Upper lobe of left lung (tissue), 6 donors: ENCODE measurements around the gene PTPN13. TPM values are rescaled to one million over a fixed set of nuclear protein-coding genes. Genes with fewer than 3 reads are reported as not detected.
A peak's percentile ranks its signal among the peaks of the same experiment; 100 is the strongest.
"Not testable (repeated sequence)": the region's sequence is repeated elsewhere in the genome, so short reads cannot be mapped to it uniquely, and the experiment has no call there.

Experiments
- ATAC-seq, 2 donors: fragments of 200-7000 bp; cut with Tn5 transposase; one replicate each; pipeline ENCODE4 v1.9.1; 2022; ENCODE audit warnings: mild to moderate bottlenecking in 2 of 2, moderate library complexity in 2 of 2; ENCODE audit not compliant: low FRiP score in 2 of 2
- DNase-seq, 2 donors: peaks; one replicate each; pipeline ENCODE4 v3.0.0-alpha.2; 2019 to 2020
- H3K27ac ChIP-seq, 4 donors: fragments of 200-600 bp; sonication (generic); one replicate each; pipeline ENCODE4 v1.5.1; 2016 to 2019
- H3K27me3 ChIP-seq, 4 donors: fragments of 200-600 bp; sonication (generic); one replicate each; pipeline ENCODE4 v1.5.1; 2017 to 2019
- H3K36me3 ChIP-seq, 4 donors: fragments of 200-600 bp; sonication (generic); one replicate each; pipeline ENCODE4 v1.5.1; 2016 to 2019
- H3K4me1 ChIP-seq, 4 donors: fragments of 200-600 bp; sonication (generic); one replicate each; pipeline ENCODE4 v1.5.1; 2018 to 2019
- H3K4me3 ChIP-seq, 4 donors: fragments of 200-600 bp; sonication (generic); one replicate each; pipeline ENCODE4 v1.5.1; 2017 to 2019; ENCODE audit warnings: mild to moderate bottlenecking in 2 of 4, moderate library complexity in 1 of 4
- H3K9me3 ChIP-seq, 4 donors: fragments of 200-600 bp; sonication (generic); one replicate each; pipeline ENCODE4 v1.5.1; 2018 to 2019
- CTCF ChIP-seq, 6 experiments: fragments of 450-650 bp in 4 of 6; fragments of 200-600 bp in 2 of 6; sonication (generic) in 2 of 6; IDR thresholded peaks; one replicate each; pipeline ENCODE4 v1.5.1; 2016 to 2019; ENCODE audit warnings: antibody characterized with exemption in 6 of 6
- EP300 ChIP-seq, 4 donors: sonication (generic); formaldehyde crosslinking; IDR thresholded peaks; one replicate each; pipeline ENCODE4 v1.5.1; 2017; ENCODE audit warnings: antibody characterized with exemption in 4 of 4, control low read depth in 2 of 4
- POLR2A ChIP-seq, 4 donors: fragments of 450-650 bp; IDR thresholded peaks; one replicate each; pipeline ENCODE4 v1.5.1; 2016 to 2017; ENCODE audit warnings: antibody characterized with exemption in 4 of 4, mild to moderate bottlenecking in 2 of 4
- POLR2AphosphoS5 ChIP-seq, 2 donors: sonication (generic); formaldehyde crosslinking; IDR thresholded peaks; one replicate each; pipeline ENCODE4 v1.5.1; 2017; ENCODE audit warnings: antibody characterized with exemption in 2 of 2
- WGBS, 2 donors: methylation state at CpG; one replicate each; pipeline ENCODE4 v1.1.5; 2017 to 2018; 5-methylcytosine and 5-hydroxymethylcytosine counted together
- total RNA-seq, 6 donors: library from RNA; depleted of rRNA in 4 of 6; stranded (reverse); fragments of >200 nt in 4 of 6; gene quantifications; one replicate each; pipeline versions ENCODE4 v1.1.0 to v1.2.1, GENCODE V29; 2016 to 2021
- donor health status: DM: no; HTN: no; CAD: no; lungs with moderate emphysema.
- donor health status: DM: no; HTN: yes; CAD: no; lungs with severe emphysema.

The PTPN13 gene
- total RNA-seq, 6 donors from 2014 or later, result 50.1 to 163 (median 96.7) TPM

GRCh38 chr4:86704601-86705000 is 110.5 kb downstream of the PTPN13 start:
- no peaks in the 10 kb centered on the region for H3K27me3 ChIP-seq
- H3K9me3 ChIP-seq, result no peaks in the 10 kb centered on the region
- peaks cover 0 to 5% (median 1%) of the 10 kb centered on the region in 4 donors for H3K4me1 ChIP-seq
- no peak overlapping the region for H3K4me3 ChIP-seq
- TF ChIP-seq CTCF (IDR thresholded peaks at IDR 0.05) (no peak), POLR2AphosphoS5 (IDR thresholded peaks at IDR 0.05) (no peak), POLR2A (IDR thresholded peaks at IDR 0.05) (no peak), EP300 (IDR thresholded peaks at IDR 0.05) (no peak)
- no peaks in the 10 kb centered on the region for H3K36me3 ChIP-seq
- WGBS, 2 donors, result 91 to 92% methylated on average over 3 of the region's 3 CpGs
- no peak for ATAC-seq
- no peak for DNase-seq
- no peak overlapping the region for H3K27ac ChIP-seq

- no peaks in the 10 kb centered on the region for H3K27me3 ChIP-seq
- WGBS, 2 donors, result 61% methylated on average over 2 of the region's 2 CpGs
- H3K36me3 ChIP-seq, result no peaks in the 10 kb centered on the region
- H3K9me3 ChIP-seq, result no peaks in the 10 kb centered on the region
- H3K4me1 ChIP-seq, result peaks cover 0 to 5% (median 1%) of the 10 kb centered on the region in 4 donors
- DNase-seq (no peak), ATAC-seq (peak in 1 of 2 donors; percentile 89)
- no peak overlapping the region for H3K27ac ChIP-seq
- TF ChIP-seq POLR2A (IDR thresholded peaks at IDR 0.05) (no peak), EP300 (IDR thresholded peaks at IDR 0.05) (no peak), POLR2AphosphoS5 (IDR thresholded peaks at IDR 0.05) (no peak), CTCF (IDR thresholded peaks at IDR 0.05) (no peak)
- H3K4me3 ChIP-seq, result no peak overlapping the region
These were observed 112.9 kb downstream of the PTPN13 start for GRCh38 chr4:86706923-86707597.

DNA sequence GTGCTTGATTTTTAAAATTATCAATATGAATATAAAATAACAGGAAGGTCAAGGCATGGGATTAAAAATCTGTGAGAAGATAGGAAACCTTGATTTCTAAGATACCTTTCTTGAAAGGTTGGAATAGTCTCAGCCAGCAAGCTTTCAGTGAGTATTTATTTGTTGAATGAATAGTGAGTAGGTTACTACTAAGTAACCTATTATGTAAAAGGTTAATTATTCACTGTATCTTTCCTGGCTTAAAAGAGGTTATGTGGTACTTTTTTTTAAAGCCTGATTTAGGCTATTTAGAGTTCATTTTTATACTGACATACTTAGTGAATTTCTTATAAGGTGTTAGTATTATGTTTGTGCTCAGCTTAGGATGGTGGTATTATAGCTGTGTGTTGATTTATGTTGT is 123.5 kb downstream of the PTPN13 start:
- ATAC-seq (no peak), DNase-seq (no peak)
- no peak overlapping the region for H3K4me3 ChIP-seq
- H3K36me3 ChIP-seq, result peaks cover 0 to 5% (median 1%) of the 10 kb centered on the region in 4 donors
- no peaks in the 10 kb centered on the region for H3K9me3 ChIP-seq
- H3K27ac ChIP-seq, result no peak overlapping the region
- H3K4me1 ChIP-seq, result no peaks in the 10 kb centered on the region
- H3K27me3 ChIP-seq, result no peaks in the 10 kb centered on the region
- TF ChIP-seq CTCF (IDR thresholded peaks at IDR 0.05) (no peak), POLR2A (IDR thresholded peaks at IDR 0.05) (no peak), POLR2AphosphoS5 (IDR thresholded peaks at IDR 0.05) (no peak), EP300 (IDR thresholded peaks at IDR 0.05) (no peak)

DNA sequence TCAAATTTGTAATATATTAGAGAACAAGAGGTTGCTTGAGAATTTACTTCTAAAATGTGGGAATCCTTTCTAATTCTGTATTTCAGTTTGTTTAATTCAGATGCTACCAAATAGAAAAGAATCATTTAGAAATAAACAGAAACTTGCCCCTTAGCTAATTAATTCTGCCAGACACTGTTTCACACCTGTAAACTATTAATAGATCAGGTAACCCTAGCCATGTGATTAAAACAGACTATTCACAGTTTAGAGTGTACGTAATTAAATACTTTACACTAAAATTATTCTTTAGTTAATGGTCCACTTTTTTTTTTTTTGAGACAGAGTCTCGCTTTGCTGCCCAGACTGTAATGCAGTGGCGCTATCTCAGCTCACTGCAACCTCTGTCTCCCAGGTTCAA is 124.0 kb downstream of the PTPN13 start:
- H3K4me1 ChIP-seq, result no peaks in the 10 kb centered on the region
- DNase-seq (no peak), ATAC-seq (no peak)
- H3K27me3 ChIP-seq, result no peaks in the 10 kb centered on the region
- H3K9me3 ChIP-seq, result no peaks in the 10 kb centered on the region
- no peak for TF ChIP-seq POLR2A (IDR thresholded peaks at IDR 0.05)
- no peak overlapping the region for H3K27ac ChIP-seq
- 95 to 98% methylated on average over 3 of the region's 3 CpGs for WGBS, 2 donors
- H3K4me3 ChIP-seq, result no peak overlapping the region
- peaks cover 0 to 5% (median 3%) of the 10 kb centered on the region in 4 donors for H3K36me3 ChIP-seq

DNA sequence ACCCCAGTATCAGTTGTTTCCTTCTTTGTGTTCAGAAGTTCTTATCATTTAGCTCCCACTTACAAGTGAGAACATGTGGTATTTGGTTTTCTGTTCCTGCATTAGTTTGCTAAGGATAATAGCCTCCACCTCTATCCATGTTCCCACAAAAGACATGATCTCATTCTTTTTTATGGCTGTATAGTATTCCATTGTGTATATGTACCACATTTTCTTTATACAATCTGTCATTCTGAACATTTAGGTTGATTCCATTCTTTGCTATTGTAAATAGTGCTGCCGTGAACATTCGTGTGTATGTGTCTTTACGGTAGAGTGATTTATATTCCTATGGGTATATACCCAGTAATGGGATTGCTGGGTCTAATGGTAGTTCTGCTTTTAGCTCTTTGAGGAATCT is 125.0 kb downstream of the PTPN13 start:
- H3K36me3 ChIP-seq, DNase-seq, H3K9me3 ChIP-seq, H3K27ac ChIP-seq, H3K27me3 ChIP-seq, H3K4me3 ChIP-seq, H3K4me1 ChIP-seq, ATAC-seq: not testable (repeated sequence)
- WGBS, 2 donors, result 97 to 98% methylated on average over 3 of the region's 3 CpGs

GRCh38 chr4:86720508-86721068 is 126.5 kb downstream of the PTPN13 start:
- no peak for TF ChIP-seq EP300 (IDR thresholded peaks at IDR 0.05)
- TF ChIP-seq CTCF (IDR thresholded peaks at IDR 0.05), result no peak
- TF ChIP-seq POLR2AphosphoS5 (IDR thresholded peaks at IDR 0.05), result no peak
- no peak for TF ChIP-seq POLR2A (IDR thresholded peaks at IDR 0.05)
- Histone ChIP-seq H3K36me3 (peaks cover 0 to 7% (median 4%) of the 10 kb centered on the region in 4 donors), H3K4me3 (no peak overlapping the region), H3K27ac (no peak overlapping the region), H3K27me3 (no peaks in the 10 kb centered on the region), H3K9me3 (no peaks in the 10 kb centered on the region), H3K4me1 (no peaks in the 10 kb centered on the region)
- ATAC-seq (no peak), DNase-seq (no peak)
- WGBS, 2 donors, result 74 to 79% methylated on average over 3 of the region's 3 CpGs
